A549 (cell line): ENCODE data around the gene ESPN.

Source experiments
- CHD2 ChIP-seq: fragments of 150-350 bp; IDR thresholded peaks from 2 replicates; pipeline ENCODE4 v1.6.1; 2014; ENCODE audit warnings: low read length; ENCODE audit not compliant: partially characterized antibody
- EP300 ChIP-seq, 2 experiments: fragments of >200 bp; sonication (Bioruptor Twin); formaldehyde crosslinking; IDR thresholded peaks; 2 replicates in 1 of 2; 3 replicates in 1 of 2; pipeline ENCODE4 v1.6.1; 2016 to 2017
- KDM1A ChIP-seq: fragments of 200-600 bp; sonication (generic); IDR thresholded peaks from 2 replicates; pipeline ENCODE4 v1.6.1; 2016; ENCODE audit warnings: low read depth, mild to moderate bottlenecking
- KDM5A ChIP-seq: fragments of 200-600 bp; sonication (generic); IDR thresholded peaks from 2 replicates; pipeline ENCODE4 v1.6.1; 2016; ENCODE audit warnings: antibody characterized with exemption, mild to moderate bottlenecking
- RAD21 ChIP-seq, 2 experiments: fragments of >200 bp in 1 of 2; sonication (Bioruptor Twin) in 1 of 2; formaldehyde crosslinking in 1 of 2; IDR thresholded peaks in 1 of 2; conservative IDR thresholded peaks in 1 of 2; 2 replicates in 1 of 2; 3 replicates in 1 of 2; pipeline ENCODE4 v1.6.1; 2012 to 2018; ENCODE audit warnings: inconsistent platforms in 1 of 2
- RFX5 ChIP-seq: fragments of 450-650 bp; IDR thresholded peaks from 2 replicates; pipeline ENCODE4 v1.7.1; 2014; ENCODE audit warnings: antibody characterized with exemption, mild to moderate bottlenecking, moderate library complexity
- ZSCAN20 ChIP-seq: fragments of 250-450 bp; sonication (Bioruptor Pico); IDR thresholded peaks from 2 replicates; pipeline ENCODE4 v1.8.0; 2022; ENCODE audit warnings: mild to moderate bottlenecking, moderate library complexity
- TF ChIP-seq, protein P1 (sequence below): fragments of >200 bp; sonication (Bioruptor Twin); formaldehyde crosslinking; IDR thresholded peaks from 3 replicates; pipeline ENCODE4 v1.5.1; 2016
- TF ChIP-seq, protein P2 (sequence below): IDR thresholded peaks from 2 replicates; pipeline ENCODE4 v1.6.1; 2012
- TF ChIP-seq, protein P3 (sequence below): fragments of 200-600 bp; sonication (generic); IDR thresholded peaks from 2 replicates; pipeline ENCODE4 v1.6.1; 2016; ENCODE audit warnings: antibody characterized with exemption, mild to moderate bottlenecking, moderate library complexity
- TF ChIP-seq, protein P4 (sequence below): fragments of >200 bp; sonication (Bioruptor Twin); formaldehyde crosslinking; IDR thresholded peaks from 3 replicates; pipeline ENCODE4 v1.6.1; 2016

DNA sequence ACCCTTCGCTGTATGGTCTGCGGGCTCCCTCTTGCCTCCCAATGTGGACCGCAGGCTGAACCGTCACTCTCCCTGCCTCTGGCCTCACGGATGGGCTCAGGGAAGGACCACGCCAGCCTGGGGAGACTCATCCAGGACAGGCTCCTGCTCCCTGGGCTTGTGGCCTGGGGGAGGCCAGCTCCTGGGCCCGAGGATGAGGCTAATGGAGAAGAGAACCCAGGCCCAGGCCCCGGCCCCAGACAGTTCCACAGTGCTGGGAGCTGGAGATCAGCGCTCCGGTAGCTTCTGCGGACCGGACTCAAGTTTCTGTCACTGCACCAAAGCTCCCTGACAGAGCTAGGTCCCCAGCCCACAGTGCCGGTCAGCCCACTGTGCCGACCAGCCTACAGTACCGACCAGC is 80.3 kb downstream of the ESPN start:
- TF ChIP-seq, protein P1, sequence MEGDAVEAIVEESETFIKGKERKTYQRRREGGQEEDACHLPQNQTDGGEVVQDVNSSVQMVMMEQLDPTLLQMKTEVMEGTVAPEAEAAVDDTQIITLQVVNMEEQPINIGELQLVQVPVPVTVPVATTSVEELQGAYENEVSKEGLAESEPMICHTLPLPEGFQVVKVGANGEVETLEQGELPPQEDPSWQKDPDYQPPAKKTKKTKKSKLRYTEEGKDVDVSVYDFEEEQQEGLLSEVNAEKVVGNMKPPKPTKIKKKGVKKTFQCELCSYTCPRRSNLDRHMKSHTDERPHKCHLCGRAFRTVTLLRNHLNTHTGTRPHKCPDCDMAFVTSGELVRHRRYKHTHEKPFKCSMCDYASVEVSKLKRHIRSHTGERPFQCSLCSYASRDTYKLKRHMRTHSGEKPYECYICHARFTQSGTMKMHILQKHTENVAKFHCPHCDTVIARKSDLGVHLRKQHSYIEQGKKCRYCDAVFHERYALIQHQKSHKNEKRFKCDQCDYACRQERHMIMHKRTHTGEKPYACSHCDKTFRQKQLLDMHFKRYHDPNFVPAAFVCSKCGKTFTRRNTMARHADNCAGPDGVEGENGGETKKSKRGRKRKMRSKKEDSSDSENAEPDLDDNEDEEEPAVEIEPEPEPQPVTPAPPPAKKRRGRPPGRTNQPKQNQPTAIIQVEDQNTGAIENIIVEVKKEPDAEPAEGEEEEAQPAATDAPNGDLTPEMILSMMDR, result no peak
- TF ChIP-seq KDM1A (no peak), KDM5A (no peak), CHD2 (no peak), RFX5 (no peak), ZSCAN20 (no peak), RAD21 (conservative IDR thresholded peaks at IDR 0.05 in 1 of 2, IDR thresholded peaks at IDR 0.05 in 1 of 2) (no peak), EP300 (IDR thresholded peaks at IDR 0.05) (no peak)
- TF ChIP-seq, protein P2, sequence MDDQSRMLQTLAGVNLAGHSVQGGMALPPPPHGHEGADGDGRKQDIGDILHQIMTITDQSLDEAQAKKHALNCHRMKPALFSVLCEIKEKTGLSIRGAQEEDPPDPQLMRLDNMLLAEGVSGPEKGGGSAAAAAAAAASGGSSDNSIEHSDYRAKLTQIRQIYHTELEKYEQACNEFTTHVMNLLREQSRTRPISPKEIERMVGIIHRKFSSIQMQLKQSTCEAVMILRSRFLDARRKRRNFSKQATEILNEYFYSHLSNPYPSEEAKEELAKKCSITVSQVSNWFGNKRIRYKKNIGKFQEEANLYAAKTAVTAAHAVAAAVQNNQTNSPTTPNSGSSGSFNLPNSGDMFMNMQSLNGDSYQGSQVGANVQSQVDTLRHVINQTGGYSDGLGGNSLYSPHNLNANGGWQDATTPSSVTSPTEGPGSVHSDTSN, result no peak
- TF ChIP-seq, protein P3, sequence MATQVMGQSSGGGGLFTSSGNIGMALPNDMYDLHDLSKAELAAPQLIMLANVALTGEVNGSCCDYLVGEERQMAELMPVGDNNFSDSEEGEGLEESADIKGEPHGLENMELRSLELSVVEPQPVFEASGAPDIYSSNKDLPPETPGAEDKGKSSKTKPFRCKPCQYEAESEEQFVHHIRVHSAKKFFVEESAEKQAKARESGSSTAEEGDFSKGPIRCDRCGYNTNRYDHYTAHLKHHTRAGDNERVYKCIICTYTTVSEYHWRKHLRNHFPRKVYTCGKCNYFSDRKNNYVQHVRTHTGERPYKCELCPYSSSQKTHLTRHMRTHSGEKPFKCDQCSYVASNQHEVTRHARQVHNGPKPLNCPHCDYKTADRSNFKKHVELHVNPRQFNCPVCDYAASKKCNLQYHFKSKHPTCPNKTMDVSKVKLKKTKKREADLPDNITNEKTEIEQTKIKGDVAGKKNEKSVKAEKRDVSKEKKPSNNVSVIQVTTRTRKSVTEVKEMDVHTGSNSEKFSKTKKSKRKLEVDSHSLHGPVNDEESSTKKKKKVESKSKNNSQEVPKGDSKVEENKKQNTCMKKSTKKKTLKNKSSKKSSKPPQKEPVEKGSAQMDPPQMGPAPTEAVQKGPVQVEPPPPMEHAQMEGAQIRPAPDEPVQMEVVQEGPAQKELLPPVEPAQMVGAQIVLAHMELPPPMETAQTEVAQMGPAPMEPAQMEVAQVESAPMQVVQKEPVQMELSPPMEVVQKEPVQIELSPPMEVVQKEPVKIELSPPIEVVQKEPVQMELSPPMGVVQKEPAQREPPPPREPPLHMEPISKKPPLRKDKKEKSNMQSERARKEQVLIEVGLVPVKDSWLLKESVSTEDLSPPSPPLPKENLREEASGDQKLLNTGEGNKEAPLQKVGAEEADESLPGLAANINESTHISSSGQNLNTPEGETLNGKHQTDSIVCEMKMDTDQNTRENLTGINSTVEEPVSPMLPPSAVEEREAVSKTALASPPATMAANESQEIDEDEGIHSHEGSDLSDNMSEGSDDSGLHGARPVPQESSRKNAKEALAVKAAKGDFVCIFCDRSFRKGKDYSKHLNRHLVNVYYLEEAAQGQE, result no peak
- TF ChIP-seq, protein P4, sequence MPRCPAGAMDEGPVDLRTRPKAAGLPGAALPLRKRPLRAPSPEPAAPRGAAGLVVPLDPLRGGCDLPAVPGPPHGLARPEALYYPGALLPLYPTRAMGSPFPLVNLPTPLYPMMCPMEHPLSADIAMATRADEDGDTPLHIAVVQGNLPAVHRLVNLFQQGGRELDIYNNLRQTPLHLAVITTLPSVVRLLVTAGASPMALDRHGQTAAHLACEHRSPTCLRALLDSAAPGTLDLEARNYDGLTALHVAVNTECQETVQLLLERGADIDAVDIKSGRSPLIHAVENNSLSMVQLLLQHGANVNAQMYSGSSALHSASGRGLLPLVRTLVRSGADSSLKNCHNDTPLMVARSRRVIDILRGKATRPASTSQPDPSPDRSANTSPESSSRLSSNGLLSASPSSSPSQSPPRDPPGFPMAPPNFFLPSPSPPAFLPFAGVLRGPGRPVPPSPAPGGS, result no peak
